KOPT-K1 (cell line): ENCODE results near the gene ZBTB37.
"Not testable (repeated sequence)": the region's sequence is repeated elsewhere in the genome, so short reads cannot be mapped to it uniquely, and the experiment has no call there.

Experiments
- H3K27ac ChIP-seq: fragments of 200-600 bp; sonication (generic); 2 replicates; pipeline ENCODE4 v1.5.1; 2016; ENCODE audit warnings: antibody characterized with exemption, mild to moderate bottlenecking, low read depth, low read length; ENCODE audit not compliant: poor library complexity, severe bottlenecking
- H3K36me3 ChIP-seq: fragments of 200-600 bp; sonication (generic); 2 replicates; pipeline ENCODE4 v1.5.1; 2017; ENCODE audit warnings: antibody characterized with exemption, mild to moderate bottlenecking, low read length, moderate library complexity; ENCODE audit not compliant: insufficient read depth
- H3K9me3 ChIP-seq: fragments of 200-600 bp; sonication (generic); 2 replicates; pipeline ENCODE4 v1.5.1; 2017; ENCODE audit warnings: antibody characterized with exemption, low read length, mild to moderate bottlenecking; ENCODE audit not compliant: insufficient read depth, poor library complexity, severe bottlenecking

The ZBTB37 gene, protein sequence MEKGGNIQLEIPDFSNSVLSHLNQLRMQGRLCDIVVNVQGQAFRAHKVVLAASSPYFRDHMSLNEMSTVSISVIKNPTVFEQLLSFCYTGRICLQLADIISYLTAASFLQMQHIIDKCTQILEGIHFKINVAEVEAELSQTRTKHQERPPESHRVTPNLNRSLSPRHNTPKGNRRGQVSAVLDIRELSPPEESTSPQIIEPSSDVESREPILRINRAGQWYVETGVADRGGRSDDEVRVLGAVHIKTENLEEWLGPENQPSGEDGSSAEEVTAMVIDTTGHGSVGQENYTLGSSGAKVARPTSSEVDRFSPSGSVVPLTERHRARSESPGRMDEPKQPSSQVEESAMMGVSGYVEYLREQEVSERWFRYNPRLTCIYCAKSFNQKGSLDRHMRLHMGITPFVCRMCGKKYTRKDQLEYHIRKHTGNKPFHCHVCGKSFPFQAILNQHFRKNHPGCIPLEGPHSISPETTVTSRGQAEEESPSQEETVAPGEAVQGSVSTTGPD

DNA sequence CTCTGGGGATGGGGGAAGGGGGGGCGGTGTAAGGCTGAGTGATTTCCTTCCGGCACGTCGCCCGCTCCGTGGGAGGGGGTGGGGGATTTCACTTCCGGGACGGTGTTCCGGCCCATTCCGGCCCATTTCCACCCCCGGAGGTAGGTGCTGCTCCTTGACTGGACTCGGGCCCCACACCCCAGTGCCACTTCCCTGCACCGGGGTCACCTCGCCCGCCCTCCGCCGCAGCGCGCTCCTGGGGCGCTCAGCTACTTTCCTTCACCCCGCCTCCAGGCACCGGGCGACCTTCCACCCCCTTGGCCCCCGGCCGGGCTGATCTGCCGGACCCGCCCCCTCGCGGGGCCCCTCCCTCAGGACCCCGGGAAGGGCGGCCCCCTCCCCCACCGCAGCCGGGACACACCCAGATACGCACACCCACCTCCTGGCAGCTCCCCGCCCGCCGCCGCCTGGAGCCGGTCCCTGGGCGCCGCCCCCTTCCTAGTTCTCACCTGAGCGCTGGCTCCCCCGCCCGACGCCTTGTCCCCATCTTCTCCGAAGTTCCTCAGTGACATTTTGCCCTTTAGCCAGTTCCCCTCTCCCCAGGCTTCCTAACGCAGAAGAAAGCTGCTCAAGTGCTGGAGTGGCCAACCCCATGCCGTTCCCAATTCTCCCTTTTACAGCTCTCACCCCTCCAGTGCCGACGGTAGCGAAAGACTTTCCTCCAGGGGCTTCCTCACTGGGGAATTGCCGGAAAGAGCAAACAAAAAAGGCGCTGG, at the start of gene ZBTB37:
TSS of gene ZBTB37 (plus strand) at position 115 of the 755 bp plus-strand sequence. CDS start 1,846 bp downstream, outside the sequence.
- no peaks in the 10 kb centered on the region for H3K9me3 ChIP-seq
- peaks cover 49% of the 10 kb centered on the region for H3K36me3 ChIP-seq
- H3K27ac ChIP-seq, result peak within 1 kb of the TSS; percentile 93

DNA sequence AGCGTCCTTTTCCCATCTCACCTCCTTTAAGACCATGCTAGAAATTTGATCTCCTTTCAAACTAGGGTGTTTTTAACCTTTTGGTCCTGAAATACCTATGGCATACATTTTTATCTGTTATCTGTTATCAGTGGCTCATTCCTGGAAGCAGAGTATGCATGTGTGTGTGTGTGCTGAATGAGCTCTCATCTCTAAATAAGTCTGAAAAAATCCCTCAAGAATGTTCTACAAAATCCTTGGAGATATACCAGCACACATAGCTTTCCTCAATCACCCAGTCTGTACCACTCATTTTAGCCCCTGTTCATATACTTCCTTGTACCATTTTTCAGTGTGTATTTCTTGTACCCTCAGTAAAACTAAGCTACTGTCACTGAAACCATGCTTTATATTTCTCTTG, 49.7 kb upstream of the ZBTB37 start:
- peaks cover 48% of the 10 kb centered on the region for H3K36me3 ChIP-seq
- H3K9me3 ChIP-seq, result peaks cover 14% of the 10 kb centered on the region

DNA sequence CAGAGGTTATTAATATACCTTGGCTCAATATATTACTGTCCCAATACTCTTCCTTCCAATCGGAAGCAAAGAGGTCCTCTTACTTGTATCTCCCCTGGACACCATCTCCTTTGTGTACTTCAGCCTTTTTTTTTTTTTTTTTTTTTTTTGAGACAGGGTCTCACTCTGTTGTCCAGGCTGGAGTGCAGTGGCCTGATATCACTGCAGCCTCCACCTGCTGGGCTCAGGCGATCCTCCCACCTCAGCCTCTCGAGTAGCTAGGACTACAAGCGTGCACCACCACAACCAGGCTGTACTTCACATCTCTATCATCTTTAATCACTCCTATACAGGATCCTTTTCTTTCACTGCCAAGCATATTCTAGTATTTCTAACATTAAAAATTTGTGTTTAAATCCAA, 46.5 kb upstream of the ZBTB37 start:
- Histone ChIP-seq H3K36me3 (peaks cover 48% of the 10 kb centered on the region), H3K9me3 (no peaks in the 10 kb centered on the region), H3K27ac (no peak overlapping the region)

More for the DNA sequence above, 49.7 kb upstream of the ZBTB37 start:
- no peak overlapping the region for H3K27ac ChIP-seq

DNA sequence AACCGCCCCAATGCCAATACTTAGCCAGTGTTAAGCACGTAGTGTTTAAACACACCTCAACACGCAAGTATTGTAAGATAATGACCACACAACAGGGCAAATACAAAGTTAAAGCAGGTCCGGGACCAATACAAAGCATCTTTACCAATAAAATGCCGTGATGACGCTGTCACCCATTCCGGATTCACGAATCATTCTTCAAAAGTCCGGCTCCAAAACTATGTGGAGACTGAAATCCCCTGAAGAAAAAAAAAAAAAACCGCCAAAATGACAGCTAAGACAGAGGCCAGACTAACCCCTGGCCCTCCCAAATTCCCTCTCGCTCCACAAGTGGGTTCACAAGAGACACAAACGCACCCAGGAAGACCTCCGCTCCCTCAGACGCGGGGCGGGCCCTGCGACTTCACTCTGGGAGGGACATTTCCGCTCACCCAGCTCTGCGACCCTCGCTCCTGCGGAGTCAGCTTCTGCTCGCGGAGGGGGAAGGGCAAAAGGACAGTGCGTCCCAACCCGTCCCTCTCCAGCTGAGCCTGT, 44.3 kb upstream of the ZBTB37 start:
- peak overlapping the region; percentile 93 for H3K27ac ChIP-seq

DNA sequence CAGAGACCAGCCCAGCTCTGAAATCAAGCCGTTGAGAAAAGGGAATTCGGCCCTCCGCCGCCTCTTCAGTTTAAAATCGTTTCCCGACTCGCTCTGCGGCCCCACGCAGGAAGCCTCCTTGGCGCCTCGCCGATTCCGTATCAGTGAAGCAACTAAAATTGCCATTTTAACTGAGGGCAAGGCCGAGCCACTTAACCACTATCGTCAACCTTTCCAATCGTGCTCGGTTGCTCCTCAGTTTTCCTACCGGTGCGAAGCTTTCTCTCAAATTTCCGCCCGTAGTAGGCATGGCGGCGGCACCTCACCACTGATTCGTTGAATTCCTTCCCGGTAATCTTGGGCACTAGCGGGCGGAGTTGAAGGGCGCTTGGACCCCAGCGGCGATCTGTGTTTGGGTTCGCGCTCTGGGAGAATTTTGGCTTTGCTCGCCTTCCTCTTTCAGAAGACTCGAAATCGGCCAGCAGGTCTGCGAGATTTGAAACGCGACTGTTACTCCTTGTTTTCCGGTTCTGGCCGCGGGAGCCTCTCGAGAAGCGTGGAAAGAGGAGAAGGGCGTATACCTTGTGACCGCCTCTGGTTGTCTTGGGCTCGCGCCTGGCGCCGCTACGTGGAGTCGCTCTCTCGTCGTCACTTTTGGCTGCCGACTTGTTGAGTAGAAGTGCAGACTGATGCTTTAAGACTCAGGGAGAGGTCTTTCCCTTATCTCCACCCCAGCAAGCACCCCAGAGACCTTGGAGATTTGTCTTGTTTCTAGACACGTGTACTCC, 43.7 kb upstream of the ZBTB37 start, which contains the start of the genes CENPL and DARS2:
TSS of gene CENPL (minus strand) at position 569 of the 767 bp plus-strand sequence. CDS start 13,584 bp downstream, outside the sequence.
TSS of gene DARS2 (plus strand) at position 359 of the 767 bp plus-strand sequence. CDS start 557 bp downstream, outside the sequence.
- Histone ChIP-seq H3K36me3 (peaks cover 33% of the 10 kb centered on the region), H3K9me3 (no peaks in the 10 kb centered on the region), H3K27ac (peak within 1 kb of the TSS; percentile 93)

More for the DNA sequence above, 44.3 kb upstream of the ZBTB37 start:
- H3K9me3 ChIP-seq, result no peaks in the 10 kb centered on the region
- H3K36me3 ChIP-seq, result peaks cover 39% of the 10 kb centered on the region

DNA sequence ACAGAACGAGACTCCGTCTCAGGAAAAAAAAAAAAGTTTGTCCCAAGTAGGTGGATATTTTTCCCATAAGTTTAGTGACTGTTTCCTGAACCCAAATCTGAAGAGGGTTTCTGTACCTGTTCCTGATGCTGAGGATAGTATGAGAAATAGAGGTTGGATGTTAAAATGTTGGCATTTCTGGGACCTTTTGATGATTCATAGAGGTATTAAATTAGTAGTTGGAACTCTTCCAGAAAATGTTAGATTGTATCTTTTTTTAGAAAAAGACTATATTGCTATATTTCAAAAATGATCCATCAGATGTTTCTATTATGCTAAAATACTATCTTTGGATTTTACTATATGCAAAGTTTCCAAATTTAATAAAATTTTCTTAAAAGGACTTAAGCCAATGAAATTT, 40.6 kb upstream of the ZBTB37 start:
- H3K27ac ChIP-seq, result no peak overlapping the region
- H3K36me3 ChIP-seq, result peaks cover 27% of the 10 kb centered on the region
- no peaks in the 10 kb centered on the region for H3K9me3 ChIP-seq

DNA sequence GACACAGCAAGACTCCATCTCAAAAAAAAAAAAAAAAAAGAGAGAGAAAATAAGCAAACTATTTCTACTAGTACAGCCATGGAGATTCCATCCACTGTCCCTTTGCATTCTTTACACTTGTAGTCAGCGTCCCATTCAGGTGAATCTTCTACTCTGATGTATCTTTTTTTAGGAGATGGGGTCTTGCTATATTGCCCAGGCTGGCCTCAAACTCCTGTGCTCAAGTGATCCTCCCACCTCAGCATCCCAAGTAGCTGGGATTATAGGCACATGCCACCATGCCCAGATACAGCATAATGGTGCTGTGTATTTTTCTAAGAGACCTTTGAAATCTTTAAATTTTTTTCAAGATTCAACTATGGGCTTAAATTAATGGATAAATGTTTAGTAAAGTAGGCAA, 35.4 kb upstream of the ZBTB37 start:
- H3K36me3 ChIP-seq, result peaks cover 71% of the 10 kb centered on the region
- no peaks in the 10 kb centered on the region for H3K9me3 ChIP-seq
- no peak overlapping the region for H3K27ac ChIP-seq

DNA sequence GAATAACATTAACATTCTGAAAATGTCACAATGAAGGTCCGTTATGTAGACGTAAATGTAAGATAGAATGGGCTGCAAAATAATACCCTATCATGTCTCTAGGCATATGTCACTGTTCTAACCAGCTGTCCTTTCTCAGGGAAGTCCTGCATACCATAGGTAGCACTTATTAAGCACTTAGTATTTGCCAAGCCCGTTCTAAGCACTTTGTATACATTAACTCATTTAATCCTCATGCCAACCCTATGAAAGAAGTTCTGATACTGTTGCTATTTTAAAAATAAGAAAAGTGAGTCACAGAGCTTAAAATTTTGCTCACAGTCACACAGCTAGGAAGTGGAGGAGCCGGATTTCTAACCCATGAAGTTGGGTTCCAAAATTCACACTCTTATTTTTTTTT, 16.1 kb upstream of the ZBTB37 start:
- H3K27ac ChIP-seq, result no peak overlapping the region
- no peaks in the 10 kb centered on the region for H3K9me3 ChIP-seq
- peaks cover 89% of the 10 kb centered on the region for H3K36me3 ChIP-seq

DNA sequence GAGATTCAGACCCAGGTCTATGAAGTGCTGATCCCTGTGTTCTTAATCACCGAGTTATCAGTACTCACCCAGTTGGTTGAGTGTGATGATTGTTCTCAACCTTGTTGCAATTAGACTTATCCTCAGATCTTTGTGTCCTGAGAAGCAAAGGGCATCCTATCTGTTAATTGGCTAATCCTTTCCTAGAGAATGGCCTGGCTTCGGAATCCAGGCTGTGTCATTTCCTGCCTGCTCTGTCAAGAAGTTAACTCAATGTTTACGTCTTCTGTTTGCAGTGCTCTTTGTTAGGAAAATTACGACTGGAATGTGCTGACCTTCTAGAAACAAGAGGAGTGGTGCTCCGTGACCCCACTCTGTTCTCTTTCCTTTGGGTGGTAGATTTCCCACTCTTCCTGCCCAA, 15.1 kb upstream of the ZBTB37 start:
- Histone ChIP-seq H3K27ac (no peak overlapping the region), H3K36me3 (peaks cover 91% of the 10 kb centered on the region)

DNA sequence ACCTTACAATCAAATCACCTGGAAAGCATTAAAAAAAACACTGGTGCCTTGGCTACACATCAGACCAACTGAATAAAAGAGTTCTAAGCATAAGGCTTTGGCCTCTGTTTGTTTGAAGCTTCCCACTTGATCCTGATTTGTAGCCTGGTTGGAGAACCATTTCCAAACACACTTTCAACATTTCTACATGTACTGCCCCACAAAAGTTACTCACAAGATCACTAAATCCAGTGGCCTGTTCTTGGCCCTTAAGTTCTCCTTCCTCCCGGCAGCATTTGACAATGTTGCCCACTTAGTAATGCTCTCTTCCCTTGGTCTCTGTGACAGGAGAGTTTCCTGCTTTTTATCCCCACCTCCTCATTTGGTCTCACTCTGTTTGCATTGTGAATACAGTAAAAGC, 12.2 kb upstream of the ZBTB37 start:
- H3K9me3 ChIP-seq, result no peaks in the 10 kb centered on the region
- H3K27ac ChIP-seq, result no peak overlapping the region
- peaks cover 92% of the 10 kb centered on the region for H3K36me3 ChIP-seq

More for the DNA sequence above, 15.1 kb upstream of the ZBTB37 start:
- H3K9me3 ChIP-seq, result no peaks in the 10 kb centered on the region

DNA sequence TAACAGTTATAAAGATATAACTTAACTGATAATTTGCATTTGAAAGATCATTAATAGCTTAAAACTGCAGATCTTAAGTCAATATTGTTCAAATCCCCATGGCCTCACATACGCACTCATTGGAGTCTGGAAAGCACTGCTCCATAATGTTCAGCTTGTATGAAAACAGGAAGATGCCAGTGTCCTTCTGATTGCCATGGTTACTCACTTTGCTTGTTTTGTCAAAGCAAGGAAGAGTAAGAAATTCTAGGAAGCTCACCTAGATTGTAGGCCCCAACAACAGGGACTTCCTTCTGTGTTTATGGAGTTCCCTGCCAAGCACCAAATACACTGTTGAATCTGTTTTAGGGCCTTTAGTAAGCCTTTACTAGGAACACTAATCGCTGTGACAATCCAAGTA, 11.3 kb upstream of the ZBTB37 start:
- no peak overlapping the region for H3K27ac ChIP-seq
- no peaks in the 10 kb centered on the region for H3K9me3 ChIP-seq
- H3K36me3 ChIP-seq, result peaks cover 92% of the 10 kb centered on the region

DNA sequence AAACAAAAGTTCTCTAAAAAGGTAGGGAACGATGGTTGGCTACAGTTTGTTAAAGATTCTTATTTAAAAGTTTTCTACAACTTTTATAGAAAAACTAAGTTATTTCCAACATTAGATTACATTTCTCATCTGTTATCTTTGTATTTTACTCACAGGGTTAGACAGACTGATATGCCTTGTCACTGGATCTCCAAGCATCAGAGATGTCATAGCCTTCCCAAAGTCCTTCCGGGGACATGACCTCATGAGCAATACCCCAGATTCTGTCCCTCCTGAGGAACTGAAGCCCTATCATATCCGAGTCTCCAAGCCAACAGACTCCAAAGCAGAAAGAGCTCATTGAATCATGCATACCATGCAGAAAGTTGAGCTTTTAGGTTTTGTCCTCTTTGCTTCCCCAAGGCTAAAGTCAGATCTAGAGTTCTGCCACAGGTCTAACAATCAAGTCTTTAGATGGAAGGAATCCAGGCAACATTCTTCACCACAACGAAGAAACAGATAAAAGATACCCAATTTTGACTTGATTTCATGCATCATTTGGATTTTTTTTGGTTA, 10.7 kb upstream of the ZBTB37 start:
- peaks cover 93% of the 10 kb centered on the region for H3K36me3 ChIP-seq
- no peak overlapping the region for H3K27ac ChIP-seq
- no peaks in the 10 kb centered on the region for H3K9me3 ChIP-seq

DNA sequence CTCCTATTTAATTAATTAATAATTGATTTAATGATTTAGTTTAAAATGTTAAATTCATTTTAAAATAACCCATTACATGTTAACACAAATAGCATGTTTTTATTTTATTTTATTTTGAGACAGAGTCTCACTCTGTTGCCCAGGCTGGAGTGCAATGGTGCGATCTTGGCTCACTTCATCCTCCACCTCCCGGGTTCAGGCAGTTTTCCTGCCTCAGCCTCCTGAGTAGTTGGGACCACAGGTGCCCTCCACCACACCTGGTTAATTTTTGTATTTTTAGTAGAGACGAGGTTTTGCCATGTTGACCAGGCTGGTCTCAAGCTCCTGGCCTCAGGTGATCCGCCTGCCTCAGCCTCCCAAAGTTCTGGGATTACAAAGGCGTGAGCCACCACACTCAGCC, 8.6 kb upstream of the ZBTB37 start:
- not testable (repeated sequence) for H3K9me3 ChIP-seq, H3K27ac ChIP-seq
- H3K36me3 ChIP-seq, result peaks cover 94% of the 10 kb centered on the region

DNA sequence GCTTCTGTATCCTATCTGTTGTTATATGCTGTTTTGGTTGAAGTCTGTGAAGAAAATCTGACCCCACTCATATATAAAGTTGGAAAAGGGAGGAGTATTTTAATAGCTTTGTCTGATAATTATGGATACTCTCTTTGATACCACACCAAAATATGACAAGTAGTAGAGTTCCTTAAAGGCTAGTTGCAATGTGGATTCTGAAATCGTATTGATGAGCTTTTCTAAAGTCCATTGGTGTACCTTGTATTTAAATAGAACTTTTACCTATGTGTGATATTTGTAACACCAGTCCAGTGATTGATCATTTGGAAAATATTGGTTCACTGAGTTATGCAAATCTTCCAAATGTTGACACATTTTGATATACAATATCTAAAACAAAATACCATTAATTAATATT, 8.1 kb upstream of the ZBTB37 start:
- Histone ChIP-seq H3K36me3 (peaks cover 94% of the 10 kb centered on the region), H3K27ac (no peak overlapping the region), H3K9me3 (no peaks in the 10 kb centered on the region)
